Mesenchymal stem cell (in vitro differentiated cells and primary cell): ENCODE results near the gene IZUMO4.
"Not testable (repeated sequence)": the region's sequence is repeated elsewhere in the genome, so short reads cannot be mapped to it uniquely, and the experiment has no call there.

Experiments used
- DNase-seq: peaks from one replicate; pipeline ENCODE4 v3.0.0-alpha.2; 2013
- H2AFZ ChIP-seq: one replicate; pipeline ENCODE4 v1.6.1; 2013; ENCODE audit warnings: low read depth, mild to moderate bottlenecking, control low read depth, inconsistent platforms, low read length, moderate library complexity
- H2AK5ac ChIP-seq: 2 replicates; pipeline ENCODE4 v1.6.1; 2013; ENCODE audit warnings: low read length, moderate library complexity, mild to moderate bottlenecking, inconsistent platforms; ENCODE audit not compliant: severe bottlenecking
- H2BK120ac ChIP-seq: one replicate; pipeline ENCODE4 v1.6.1; 2013; ENCODE audit warnings: low read depth, mild to moderate bottlenecking, inconsistent platforms, low read length, moderate library complexity
- H2BK12ac ChIP-seq, 2 experiments: one replicate each; pipeline ENCODE4 v1.6.1; 2013; ENCODE audit warnings: inconsistent platforms in 2 of 2, low read length in 2 of 2, mild to moderate bottlenecking in 2 of 2, moderate library complexity in 2 of 2, control low read depth in 1 of 2
- H2BK15ac ChIP-seq: one replicate; pipeline ENCODE4 v1.6.1; 2013; ENCODE audit warnings: mild to moderate bottlenecking, low read depth, inconsistent platforms; ENCODE audit not compliant: poor library complexity, severe bottlenecking
- H2BK5ac ChIP-seq: 2 replicates; pipeline ENCODE4 v1.6.1; 2013; ENCODE audit warnings: low read depth, mild to moderate bottlenecking, low read length, control low read depth, inconsistent platforms; ENCODE audit not compliant: poor library complexity, severe bottlenecking
- H3K14ac ChIP-seq, 2 experiments: one replicate each; pipeline ENCODE4 v1.6.1; 2013; ENCODE audit warnings: inconsistent platforms in 2 of 2, low read length in 2 of 2, control low read depth in 1 of 2, mild to moderate bottlenecking in 1 of 2, moderate library complexity in 1 of 2
- H3K18ac ChIP-seq, 2 experiments: one replicate each; pipeline ENCODE4 v1.6.1; 2013; ENCODE audit warnings: inconsistent platforms in 2 of 2, low read length in 2 of 2, control low read depth in 1 of 2, low read depth in 1 of 2, mild to moderate bottlenecking in 1 of 2
- H3K23ac ChIP-seq, 2 experiments: one replicate each; pipeline ENCODE4 v1.6.1; 2013; ENCODE audit warnings: inconsistent platforms in 2 of 2, low read length in 2 of 2, mild to moderate bottlenecking in 2 of 2, moderate library complexity in 2 of 2, control low read depth in 1 of 2
- H3K27ac ChIP-seq: 2 replicates; pipeline ENCODE4 v1.5.1; 2013; ENCODE audit warnings: mild to moderate bottlenecking, moderate library complexity, low read length, control low read depth, inconsistent platforms; ENCODE audit not compliant: poor library complexity, severe bottlenecking
- H3K27me3 ChIP-seq, 2 experiments: 2 replicates each; pipeline versions ENCODE4 v1.6.1 to v1.7.0; 2013; ENCODE audit warnings: low read length in 2 of 2, mild to moderate bottlenecking in 2 of 2, moderate library complexity in 2 of 2, control low read depth in 1 of 2, inconsistent platforms in 1 of 2; ENCODE audit not compliant: control insufficient read depth in 1 of 2, insufficient read depth in 1 of 2
- H3K36me3 ChIP-seq, 2 experiments: 2 replicates each; pipeline versions ENCODE4 v1.6.1 to v1.7.0; 2013; ENCODE audit warnings: low read length in 2 of 2, control low read depth in 1 of 2, inconsistent platforms in 1 of 2, low read depth in 1 of 2, mild to moderate bottlenecking in 1 of 2; ENCODE audit not compliant: insufficient read depth in 2 of 2, control insufficient read depth in 1 of 2
- H3K4ac ChIP-seq, 2 experiments: one replicate each; pipeline ENCODE4 v1.6.1; 2013; ENCODE audit warnings: inconsistent platforms in 2 of 2, low read length in 2 of 2, mild to moderate bottlenecking in 2 of 2, moderate library complexity in 2 of 2, control low read depth in 1 of 2, low read depth in 1 of 2
- H3K4me1 ChIP-seq: 2 replicates; pipeline ENCODE4 v1.6.1; 2013; ENCODE audit warnings: low read depth, low read length, control low read depth; ENCODE audit not compliant: control insufficient read depth, insufficient read depth
- H3K4me2 ChIP-seq: 2 replicates; pipeline ENCODE4 v1.6.1; 2013; ENCODE audit warnings: low read length, mild to moderate bottlenecking, inconsistent platforms; ENCODE audit not compliant: poor library complexity, severe bottlenecking
- H3K4me3 ChIP-seq, 2 experiments: 2 replicates each; pipeline versions ENCODE4 v1.5.1 to v1.7.0; 2013; ENCODE audit warnings: low read length in 2 of 2, mild to moderate bottlenecking in 2 of 2, control low read depth in 1 of 2, low read depth in 1 of 2; ENCODE audit not compliant: insufficient read depth in 1 of 2
- H3K79me1 ChIP-seq: replicated peaks from 2 replicates; pipeline ENCODE4 v1.6.1; 2013; ENCODE audit warnings: mild to moderate bottlenecking, control low read depth, low read length, inconsistent platforms; ENCODE audit not compliant: poor library complexity, severe bottlenecking
- H3K9ac ChIP-seq: 2 replicates; pipeline ENCODE4 v1.7.0; 2013; ENCODE audit warnings: mild to moderate bottlenecking, low read length, moderate library complexity
- H3K9me3 ChIP-seq: 2 replicates; pipeline ENCODE4 v1.7.0; 2013; ENCODE audit warnings: mild to moderate bottlenecking, low read length; ENCODE audit not compliant: control insufficient read depth
- H4K8ac ChIP-seq: one replicate; pipeline ENCODE4 v1.6.1; 2013; ENCODE audit warnings: inconsistent platforms, mild to moderate bottlenecking, low read length, moderate library complexity
- H4K91ac ChIP-seq: one replicate; pipeline ENCODE4 v1.6.1; 2013; ENCODE audit warnings: mild to moderate bottlenecking, low read length, inconsistent platforms
- WGBS: methylation state at CpG from one replicate; pipeline ENCODE4 v1.1.7; 2013; ENCODE audit warnings: mixed read lengths; 5-methylcytosine and 5-hydroxymethylcytosine counted together

Gene IZUMO4

DNA sequence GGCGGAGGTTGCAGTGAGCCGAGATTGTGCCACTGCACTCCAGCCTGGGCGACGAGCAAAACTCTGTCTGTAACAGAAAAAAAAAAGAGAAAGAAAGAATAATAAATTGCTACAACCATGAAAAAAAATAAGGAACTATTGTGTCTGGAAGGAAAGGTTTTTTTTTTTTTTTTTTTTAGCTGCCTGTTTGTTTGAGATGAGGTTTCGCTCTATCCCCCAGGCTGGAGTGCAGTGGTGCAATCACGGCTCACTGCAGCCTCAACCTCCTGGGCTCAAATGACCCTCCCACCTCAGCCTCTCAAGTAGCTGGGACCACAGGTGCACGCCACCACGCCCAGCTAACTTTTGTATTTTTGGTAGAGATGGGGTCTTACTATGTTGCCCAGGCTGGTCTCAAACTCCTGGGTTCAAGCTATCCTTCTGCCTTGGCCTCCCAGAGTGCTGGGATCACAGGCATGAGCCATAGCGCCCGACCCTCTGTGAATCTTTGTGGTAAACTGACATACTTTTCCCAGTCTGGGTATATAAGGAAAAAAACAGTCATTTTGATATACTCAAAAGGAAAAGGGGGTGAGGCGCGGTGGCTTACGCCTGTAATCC, 4.7 kb upstream of the IZUMO4 start:
- H4K91ac ChIP-seq, H3K18ac ChIP-seq, H2BK15ac ChIP-seq, H2BK120ac ChIP-seq, H3K4me2 ChIP-seq, H3K79me1 ChIP-seq, H2AFZ ChIP-seq, H4K8ac ChIP-seq, H3K4me3 ChIP-seq, H3K14ac ChIP-seq, H3K27ac ChIP-seq, H3K9me3 ChIP-seq, H2AK5ac ChIP-seq, H3K23ac ChIP-seq, DNase-seq, H3K27me3 ChIP-seq, H2BK12ac ChIP-seq, H2BK5ac ChIP-seq, H3K4ac ChIP-seq: not testable (repeated sequence)
- Histone ChIP-seq H3K9ac (peak overlapping the region; percentile 70), H3K4me1 (peaks cover 43% of the 10 kb centered on the region), H3K36me3 (peaks cover 11% of the 10 kb centered on the region in 2 experiments)
- WGBS = 96% methylated on average over 7 of the region's 13 CpGs

DNA sequence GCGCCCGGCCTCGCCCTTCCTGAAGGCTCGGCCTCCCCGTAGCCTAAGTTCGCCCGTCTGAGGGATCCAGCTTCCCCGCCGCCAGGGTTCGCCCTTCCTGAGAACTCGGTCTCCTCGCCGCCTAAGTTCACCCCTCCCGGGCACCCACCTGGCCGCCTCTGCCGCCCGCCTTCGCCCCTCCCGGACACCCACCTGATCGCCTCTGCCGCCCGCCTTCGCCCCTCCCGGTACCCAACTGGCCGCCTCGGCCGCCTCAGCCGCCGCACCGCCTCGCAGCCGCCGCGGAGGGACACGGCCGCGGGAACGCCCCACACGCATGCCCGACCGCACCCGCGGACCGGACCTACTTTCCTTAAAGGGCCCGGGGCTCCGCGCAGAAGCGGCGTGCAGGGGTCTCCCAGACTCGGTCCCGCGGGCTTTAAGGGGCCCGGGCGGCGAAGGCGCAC, 658 bp upstream of the IZUMO4 start, which contains the start of gene MOB3A:
MOB3A (minus strand) TSS at position 293 of the 446 bp plus-strand sequence. CDS start 17,766 bp downstream, outside the sequence.
- DNase-seq = peak; percentile 93
- H3K4me1 ChIP-seq = peaks cover 24% of the 10 kb centered on the region
- H2BK120ac ChIP-seq = peak within 1 kb of the TSS; percentile 98
- H2BK15ac ChIP-seq = peak within 1 kb of the TSS; percentile 100
- H2AFZ ChIP-seq = peak within 1 kb of the TSS; percentile 32
- no peaks in the 10 kb centered on the region for H3K27me3 ChIP-seq
- peak within 1 kb of the TSS in 1 of 2 experiments; percentile 76 for H3K14ac ChIP-seq
- peak within 1 kb of the TSS; percentile 79 for H3K4me3 ChIP-seq
- H4K8ac ChIP-seq = peak within 1 kb of the TSS; percentile 97
- H3K23ac ChIP-seq = peak within 1 kb of the TSS in 1 of 2 experiments; percentile 66
- H3K9ac ChIP-seq = peak within 1 kb of the TSS; percentile 91
- H2BK5ac ChIP-seq = peak within 1 kb of the TSS; percentile 84
- peaks cover 6% of the 10 kb centered on the region for H3K79me1 ChIP-seq
- peaks cover 33 to 40% of the 10 kb centered on the region in 2 experiments for H3K36me3 ChIP-seq
- H3K9me3 ChIP-seq = no peaks in the 10 kb centered on the region
- WGBS = 1% methylated on average over 55 of the region's 56 CpGs
- H4K91ac ChIP-seq = peak within 1 kb of the TSS; percentile 92
- peak within 1 kb of the TSS; percentile 6 to 67 for H3K4ac ChIP-seq
- H3K18ac ChIP-seq = peak within 1 kb of the TSS; percentile 85 to 87
- peak within 1 kb of the TSS; percentile 24 for H2AK5ac ChIP-seq
- peak within 1 kb of the TSS in 1 of 2 experiments; percentile 26 for H2BK12ac ChIP-seq
- peak within 1 kb of the TSS; percentile 93 for H3K4me2 ChIP-seq
- H3K27ac ChIP-seq = peak within 1 kb of the TSS; percentile 67

DNA sequence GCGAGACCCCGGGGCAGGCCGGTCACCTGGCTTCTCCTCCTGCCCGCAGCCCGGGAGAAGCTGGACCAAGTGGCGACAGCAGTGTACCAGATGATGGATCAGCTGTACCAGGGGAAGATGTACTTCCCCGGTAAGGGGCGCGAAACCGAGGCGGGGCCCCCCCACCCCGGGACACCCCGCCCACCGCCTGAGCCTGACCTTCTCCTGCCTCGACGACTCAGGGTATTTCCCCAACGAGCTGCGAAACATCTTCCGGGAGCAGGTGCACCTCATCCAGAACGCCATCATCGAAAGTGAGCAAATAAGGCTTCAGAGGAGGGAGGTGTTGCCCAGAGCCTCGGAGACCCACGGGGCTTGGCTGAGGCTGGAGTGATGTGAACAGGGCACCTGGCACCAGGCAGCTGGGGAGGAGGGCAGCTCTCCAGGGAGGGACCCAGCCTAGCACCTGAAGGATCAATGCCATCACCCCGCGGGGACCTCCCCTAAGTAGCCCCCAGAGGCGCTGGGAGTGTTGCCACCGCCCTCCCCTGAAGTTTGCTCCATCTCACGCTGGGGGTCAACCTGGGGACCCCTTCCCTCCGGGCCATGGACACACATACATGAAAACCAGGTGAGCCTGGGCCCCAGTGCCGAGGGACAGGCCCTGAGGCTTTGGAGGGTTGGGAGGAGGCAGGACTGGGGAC, 629 bp downstream of the IZUMO4 start:
- Histone ChIP-seq H2AFZ (no peak overlapping the region), H4K8ac (no peak overlapping the region), H3K14ac (no peak overlapping the region), H3K4me2 (peak overlapping the region; percentile 93), H3K4me3 (peak overlapping the region; percentile 48 to 79), H3K4ac (no peak overlapping the region), H2BK15ac (no peak overlapping the region), H3K27ac (no peak overlapping the region), H3K79me1 (peaks cover 12% of the 10 kb centered on the region), H2BK12ac (no peak overlapping the region), H2BK120ac (no peak overlapping the region), H3K4me1 (peaks cover 24% of the 10 kb centered on the region), H2AK5ac (no peak overlapping the region), H3K27me3 (no peaks in the 10 kb centered on the region), H3K23ac (no peak overlapping the region), H3K18ac (no peak overlapping the region), H2BK5ac (no peak overlapping the region), H3K36me3 (peaks cover 45 to 48% of the 10 kb centered on the region in 2 experiments), H3K9ac (peak overlapping the region; percentile 71), H3K9me3 (no peaks in the 10 kb centered on the region), H4K91ac (no peak overlapping the region)
- no peak for DNase-seq
- 59% methylated on average over 30 of the region's 30 CpGs for WGBS

DNA sequence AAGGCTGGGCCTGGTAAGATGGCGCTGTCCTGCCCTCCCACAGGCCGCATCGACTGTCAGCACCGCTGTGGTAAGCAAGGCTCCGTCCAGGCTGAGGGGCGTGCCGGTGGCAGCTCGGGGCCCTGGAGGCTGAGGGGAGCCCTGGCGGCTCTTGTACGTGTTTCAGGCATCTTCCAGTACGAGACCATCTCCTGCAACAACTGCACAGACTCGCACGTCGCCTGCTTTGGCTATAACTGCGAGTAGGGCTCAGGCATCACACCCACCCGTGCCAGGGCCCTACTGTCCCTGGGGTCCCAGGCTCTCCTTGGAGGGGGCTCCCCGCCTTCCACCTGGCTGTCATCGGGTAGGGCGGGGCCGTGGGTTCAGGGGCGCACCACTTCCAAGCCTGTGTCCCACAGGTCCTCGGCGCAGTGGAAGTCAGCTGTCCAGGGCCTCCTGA, 1.2 kb downstream of the IZUMO4 start:
- Histone ChIP-seq H3K14ac (no peak overlapping the region), H3K18ac (no peak overlapping the region), H4K8ac (no peak overlapping the region), H2BK12ac (no peak overlapping the region), H3K9ac (no peak overlapping the region), H3K4me2 (no peak overlapping the region), H3K4me3 (no peak overlapping the region), H2AFZ (no peak overlapping the region), H2BK15ac (no peak overlapping the region), H3K36me3 (peaks cover 42 to 49% of the 10 kb centered on the region in 2 experiments), H2AK5ac (no peak overlapping the region), H3K23ac (no peak overlapping the region), H4K91ac (no peak overlapping the region), H3K79me1 (peaks cover 12% of the 10 kb centered on the region), H3K27me3 (no peaks in the 10 kb centered on the region), H3K9me3 (no peaks in the 10 kb centered on the region), H3K4me1 (peaks cover 25% of the 10 kb centered on the region), H3K27ac (no peak overlapping the region), H3K4ac (no peak overlapping the region), H2BK120ac (no peak overlapping the region), H2BK5ac (no peak overlapping the region)
- WGBS = 91% methylated on average over 23 of the region's 23 CpGs
- no peak for DNase-seq
